Muscle layer of colon (tissue), 2 donors: ENCODE data around the gene SLC9A6.

Experiments
- H3K27ac ChIP-seq: one replicate; pipeline ENCODE4 v1.7.0; 2013; ENCODE audit warnings: low read depth, mild to moderate bottlenecking, low read length, moderate library complexity
- H3K27me3 ChIP-seq, 2 donors: one replicate each; pipeline ENCODE4 v1.7.0; 2013; ENCODE audit warnings: low read length in 2 of 2, mild to moderate bottlenecking in 2 of 2; ENCODE audit not compliant: insufficient read depth in 2 of 2, control insufficient read depth in 1 of 2
- H3K36me3 ChIP-seq: one replicate; pipeline ENCODE4 v1.7.0; 2013; ENCODE audit warnings: mild to moderate bottlenecking, low read length; ENCODE audit not compliant: insufficient read depth
- H3K4me1 ChIP-seq: one replicate; pipeline ENCODE4 v1.7.0; 2013; ENCODE audit warnings: mild to moderate bottlenecking, low read length; ENCODE audit not compliant: insufficient read depth
- H3K4me3 ChIP-seq, 2 donors: one replicate each; pipeline ENCODE4 v1.7.0; 2013; ENCODE audit warnings: low read length in 2 of 2, low read depth in 1 of 2, mild to moderate bottlenecking in 1 of 2, moderate library complexity in 1 of 2
- H3K9ac ChIP-seq: one replicate; pipeline ENCODE4 v1.7.0; 2013; ENCODE audit warnings: low read length
- H3K9me3 ChIP-seq: one replicate; pipeline ENCODE4 v1.7.0; 2013; ENCODE audit warnings: mild to moderate bottlenecking, low read length
- donor health status: abdominal sarcoma.
- donor health status: Adenocarcinoma of cecum.

SLC9A6 gene

GRCh38 chrX:135985157-135985972, at the start of gene SLC9A6:
SLC9A6 (plus strand) TSS chrX:135985435; CDS start chrX:135985659, 224 bp downstream.
- Histone ChIP-seq H3K9ac (peak within 1 kb of the TSS; percentile 70), H3K27me3 (no peaks in the 10 kb centered on the region), H3K27ac (peak within 1 kb of the TSS; percentile 76), H3K4me3 (peak within 1 kb of the TSS; percentile 57 to 73), H3K9me3 (no peaks in the 10 kb centered on the region), H3K36me3 (no peaks in the 10 kb centered on the region), H3K4me1 (peaks cover 7% of the 10 kb centered on the region)

- Histone ChIP-seq H3K27me3 (no peaks in the 10 kb centered on the region), H3K4me3 (no peak overlapping the region), H3K27ac (no peak overlapping the region), H3K36me3 (no peaks in the 10 kb centered on the region), H3K4me1 (no peaks in the 10 kb centered on the region), H3K9me3 (peaks cover 4% of the 10 kb centered on the region), H3K9ac (no peak overlapping the region)
Measured at GRCh38 chrX:135944486-135944885, 40.7 kb upstream of the SLC9A6 start.

DNA sequence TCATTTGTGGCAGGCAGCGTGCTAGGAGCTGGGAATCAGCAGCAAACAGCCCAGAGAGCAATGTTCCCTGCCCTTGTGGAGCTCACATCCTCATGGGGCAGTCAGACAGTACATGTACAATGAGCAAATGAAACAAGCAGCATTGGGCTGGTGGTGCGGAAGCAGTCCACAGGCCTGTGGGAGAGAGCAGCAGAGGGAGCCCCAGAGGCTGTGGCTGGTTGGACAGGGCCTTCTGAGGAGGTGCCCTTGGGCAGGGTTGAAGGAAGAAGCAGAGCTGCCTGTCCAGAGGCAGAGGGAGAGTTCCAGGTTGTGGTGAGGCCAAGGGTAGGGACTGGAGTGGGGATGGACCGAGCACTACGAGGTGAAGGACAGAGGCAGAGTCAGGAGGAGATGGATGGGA, 33.9 kb upstream of the SLC9A6 start:
- no peaks in the 10 kb centered on the region for H3K27me3 ChIP-seq
- H3K9ac ChIP-seq = no peak overlapping the region
- no peaks in the 10 kb centered on the region for H3K9me3 ChIP-seq
- no peak overlapping the region for H3K27ac ChIP-seq
- H3K36me3 ChIP-seq = no peaks in the 10 kb centered on the region
- H3K4me1 ChIP-seq = no peaks in the 10 kb centered on the region
- no peak overlapping the region for H3K4me3 ChIP-seq

DNA sequence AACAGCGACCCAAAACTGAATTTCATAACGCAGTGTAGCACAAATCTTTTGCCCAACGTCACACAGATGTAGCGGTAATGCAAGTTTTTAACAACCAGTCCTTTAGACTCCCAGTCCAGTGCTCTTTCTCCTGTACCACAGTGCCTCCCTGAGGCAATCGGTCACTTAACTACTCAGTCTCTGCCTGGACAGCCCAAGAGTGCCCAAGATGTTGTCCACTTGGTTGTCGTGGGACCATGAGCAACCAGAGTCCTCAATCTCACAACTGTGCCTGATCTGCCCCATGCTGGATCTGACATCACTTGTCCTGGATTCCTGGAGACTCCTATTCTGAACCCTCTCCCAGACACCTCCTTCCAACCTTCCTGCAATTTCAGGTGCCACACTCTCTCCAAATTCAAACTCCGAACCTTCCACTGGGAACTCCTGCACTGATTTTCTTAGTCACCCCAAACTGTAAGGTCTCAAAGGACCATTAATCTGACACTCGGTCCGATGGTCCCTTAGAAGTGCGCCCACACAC, 12.1 kb upstream of the SLC9A6 start:
- H3K36me3 ChIP-seq = no peaks in the 10 kb centered on the region
- peak overlapping the region; percentile 56 to 70 for H3K4me3 ChIP-seq
- H3K27ac ChIP-seq = peak overlapping the region; percentile 80
- peaks cover 0 to 4% of the 10 kb centered on the region in 2 donors for H3K27me3 ChIP-seq
- H3K9ac ChIP-seq = peak overlapping the region; percentile 34
- H3K4me1 ChIP-seq = peaks cover 11% of the 10 kb centered on the region
- H3K9me3 ChIP-seq = no peaks in the 10 kb centered on the region

- Histone ChIP-seq H3K36me3 (no peaks in the 10 kb centered on the region), H3K27ac (peak within 1 kb of the TSS; percentile 80)
Measured at GRCh38 chrX:135973548-135974278, 11.5 kb upstream of the SLC9A6 start, which contains the start of gene MMGT1. MMGT1 (minus strand) TSS chrX:135973988; CDS start chrX:135973675, 313 bp downstream.

GRCh38 chrX:135974279-135974856, 10.9 kb upstream of the SLC9A6 start:
- Histone ChIP-seq H3K4me3 (peak overlapping the region in 1 of 2 donors; percentile 44), H3K27me3 (peaks cover 0 to 4% of the 10 kb centered on the region in 2 donors), H3K36me3 (no peaks in the 10 kb centered on the region), H3K4me1 (peaks cover 11% of the 10 kb centered on the region), H3K9ac (peak overlapping the region; percentile 13), H3K9me3 (no peaks in the 10 kb centered on the region), H3K27ac (peak overlapping the region; percentile 9)

More at GRCh38 chrX:135973548-135974278, 11.5 kb upstream of the SLC9A6 start, which contains the start of gene MMGT1:
- peaks cover 0 to 4% of the 10 kb centered on the region in 2 donors for H3K27me3 ChIP-seq
- peaks cover 11% of the 10 kb centered on the region for H3K4me1 ChIP-seq
- H3K9me3 ChIP-seq = no peaks in the 10 kb centered on the region
- H3K9ac ChIP-seq = peak within 1 kb of the TSS; percentile 34
- H3K4me3 ChIP-seq = peak within 1 kb of the TSS; percentile 56 to 70

DNA sequence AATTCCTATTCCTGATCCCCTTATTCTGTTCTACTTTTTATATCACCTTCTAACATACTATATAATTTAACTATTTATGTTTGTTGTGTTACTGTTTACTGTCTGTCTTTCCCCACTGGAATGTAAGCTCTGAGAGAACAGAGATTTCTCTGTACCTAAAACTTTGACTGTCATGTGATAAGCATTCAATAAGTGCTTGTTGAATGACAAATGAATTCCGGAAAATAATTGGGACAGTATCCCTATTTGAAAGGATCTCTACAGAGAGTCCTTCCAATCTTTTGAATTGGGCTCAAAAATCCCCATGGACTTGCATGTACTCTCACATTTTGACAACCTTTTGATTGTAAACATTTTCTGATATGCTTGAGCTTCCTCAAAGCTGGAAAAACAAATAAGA, 9.8 kb upstream of the SLC9A6 start:
- H3K27ac ChIP-seq = no peak overlapping the region

GRCh38 chrX:135977611-135978010, 7.6 kb upstream of the SLC9A6 start:
- H3K9me3 ChIP-seq = no peaks in the 10 kb centered on the region
- H3K4me1 ChIP-seq = peaks cover 4% of the 10 kb centered on the region
- no peak overlapping the region for H3K4me3 ChIP-seq
- H3K36me3 ChIP-seq = no peaks in the 10 kb centered on the region
- H3K9ac ChIP-seq = no peak overlapping the region
- peaks cover 0 to 4% of the 10 kb centered on the region in 2 donors for H3K27me3 ChIP-seq
- H3K27ac ChIP-seq = no peak overlapping the region

More for the DNA sequence above, 9.8 kb upstream of the SLC9A6 start:
- no peaks in the 10 kb centered on the region for H3K36me3 ChIP-seq
- H3K4me3 ChIP-seq = no peak overlapping the region
- H3K9me3 ChIP-seq = no peaks in the 10 kb centered on the region
- peaks cover 0 to 4% of the 10 kb centered on the region in 2 donors for H3K27me3 ChIP-seq
- peaks cover 11% of the 10 kb centered on the region for H3K4me1 ChIP-seq
- no peak overlapping the region for H3K9ac ChIP-seq

- Histone ChIP-seq H3K27ac (no peak overlapping the region), H3K27me3 (no peaks in the 10 kb centered on the region)
Measured at GRCh38 chrX:135981010-135981409, 4.2 kb upstream of the SLC9A6 start.

DNA sequence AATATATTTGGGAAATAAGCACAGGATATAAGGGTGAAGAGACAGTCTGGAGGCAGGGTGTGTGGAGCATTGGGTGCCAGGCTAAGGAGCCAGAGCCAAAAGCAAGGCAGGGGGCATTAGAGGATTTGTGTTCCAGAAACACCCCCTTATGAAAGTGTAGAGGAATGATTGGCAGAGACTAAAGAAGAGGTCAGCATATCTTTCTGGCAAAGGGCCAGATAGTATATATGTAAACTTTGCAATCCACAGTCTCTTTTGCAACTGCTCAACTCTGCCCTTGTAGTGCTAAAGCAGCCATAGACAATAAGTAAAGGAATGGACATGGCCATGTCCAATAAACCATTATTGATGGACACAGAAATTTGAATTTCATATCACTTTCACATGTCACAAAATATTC, 3.6 kb upstream of the SLC9A6 start:
- H3K4me1 ChIP-seq = peaks cover 7% of the 10 kb centered on the region
- H3K9me3 ChIP-seq = no peaks in the 10 kb centered on the region
- no peak overlapping the region for H3K27ac ChIP-seq
- no peak overlapping the region for H3K9ac ChIP-seq
- H3K4me3 ChIP-seq = no peak overlapping the region
- H3K36me3 ChIP-seq = no peaks in the 10 kb centered on the region
- H3K27me3 ChIP-seq = no peaks in the 10 kb centered on the region

More at GRCh38 chrX:135981010-135981409, 4.2 kb upstream of the SLC9A6 start:
- Histone ChIP-seq H3K9me3 (no peaks in the 10 kb centered on the region), H3K9ac (no peak overlapping the region), H3K36me3 (no peaks in the 10 kb centered on the region), H3K4me1 (peaks cover 7% of the 10 kb centered on the region), H3K4me3 (no peak overlapping the region)

GRCh38 chrX:135982860-135983259, 2.4 kb upstream of the SLC9A6 start:
- Histone ChIP-seq H3K27ac (no peak overlapping the region), H3K36me3 (no peaks in the 10 kb centered on the region), H3K4me1 (peaks cover 7% of the 10 kb centered on the region), H3K4me3 (no peak overlapping the region), H3K27me3 (no peaks in the 10 kb centered on the region), H3K9me3 (no peaks in the 10 kb centered on the region), H3K9ac (no peak overlapping the region)
